IPS-NIHi7 (cell line): Measurements from ENCODE around the gene CLEC4F.
"Not testable (repeated sequence)": the region's sequence is repeated elsewhere in the genome, so short reads cannot be mapped to it uniquely, and the experiment has no call there.

Experiments used
- DNase-seq: peaks from one replicate; pipeline ENCODE4 v3.0.0; 2012; ENCODE audit warnings: mixed read lengths; ENCODE audit errors: extremely low spot score

CLEC4F gene

GRCh38 chr2:70826696-70827350 is 6.4 kb upstream of the CLEC4F start:
- no peak for DNase-seq

- DNase-seq = no peak
These were observed 2.9 kb upstream of the CLEC4F start for GRCh38 chr2:70823249-70823648.

GRCh38 chr2:70822843-70823242 is 2.4 kb upstream of the CLEC4F start:
- DNase-seq = no peak

GRCh38 chr2:70817284-70817954 is 3.0 kb downstream of the CLEC4F start:
- DNase-seq = no peak

- DNase-seq = no peak
These were observed 3.7 kb downstream of the CLEC4F start for GRCh38 chr2:70816726-70817125.

- no peak for DNase-seq
These were observed 11.1 kb downstream of the CLEC4F start for GRCh38 chr2:70808983-70809958.

GRCh38 chr2:70807828-70808118 is 12.6 kb downstream of the CLEC4F start:
- no peak for DNase-seq

- no peak for DNase-seq
These were observed 13.1 kb downstream of the CLEC4F start for GRCh38 chr2:70807102-70807827.

- no peak for DNase-seq
These were observed 13.8 kb downstream of the CLEC4F start for GRCh38 chr2:70806620-70807019.

GRCh38 chr2:70806013-70806412 is 14.4 kb downstream of the CLEC4F start:
- no peak for DNase-seq

- no peak for DNase-seq
These were observed 18.7 kb downstream of the CLEC4F start for GRCh38 chr2:70801607-70802263.

- DNase-seq = no peak
These were observed 20.7 kb downstream of the CLEC4F start for GRCh38 chr2:70799706-70800105.

- DNase-seq = not testable (repeated sequence)
These were observed 22.4 kb downstream of the CLEC4F start for GRCh38 chr2:70797996-70798395.

- DNase-seq = no peak
These were observed 22.9 kb downstream of the CLEC4F start for GRCh38 chr2:70797506-70797905.

- peak; percentile 35 for DNase-seq
These were observed 24.1 kb downstream of the CLEC4F start for GRCh38 chr2:70796262-70796661.

- DNase-seq = no peak
These were observed 25.0 kb downstream of the CLEC4F start for GRCh38 chr2:70795164-70795995.

- DNase-seq = no peak
These were observed 26.9 kb downstream of the CLEC4F start for GRCh38 chr2:70793450-70793849.

GRCh38 chr2:70790136-70790828 is 30.1 kb downstream of the CLEC4F start, which contains the start of gene FIGLA:
TSS of gene FIGLA (minus strand) at chr2:70790643. CDS start at chr2:70790638, 5 bp downstream.
- DNase-seq = peak; percentile 59

- peak; percentile 82 for DNase-seq
These were observed 30.9 kb downstream of the CLEC4F start for GRCh38 chr2:70789304-70790135.
